ENCODE measurements around the gene SPEN.

The SPEN gene

GRCh38 chr1:15938628-15939161, 91.2 kb downstream of the SPEN start:
- no peak for DNase-seq

- no peak for DNase-seq
Observed at GRCh38 chr1:15939181-15940109, 91.9 kb downstream of the SPEN start.

- no peak for DNase-seq
Observed at GRCh38 chr1:15940110-15941043, 92.9 kb downstream of the SPEN start.

- DNase-seq = no peak
Observed at GRCh38 chr1:15941044-15941840, 93.7 kb downstream of the SPEN start.

- DNase-seq = no peak
Observed at GRCh38 chr1:15941899-15942660, 94.6 kb downstream of the SPEN start.

- no peak for DNase-seq
Observed at GRCh38 chr1:15942661-15943327, 95.3 kb downstream of the SPEN start.

- DNase-seq = no peak
Observed at GRCh38 chr1:15943328-15943991, 96.0 kb downstream of the SPEN start.

GRCh38 chr1:15943992-15944307, 96.4 kb downstream of the SPEN start:
- no peak for DNase-seq

GRCh38 chr1:15944308-15945010, 97.0 kb downstream of the SPEN start:
- no peak for DNase-seq

GRCh38 chr1:15945011-15945831, 97.7 kb downstream of the SPEN start:
- DNase-seq = no peak

- DNase-seq = no peak
Observed at GRCh38 chr1:15945832-15946448, 98.4 kb downstream of the SPEN start.

- no peak for DNase-seq
Observed at GRCh38 chr1:15946571-15947381, 99.3 kb downstream of the SPEN start.

- DNase-seq = peak in 1 of 2 donors; percentile 25
Observed at GRCh38 chr1:15947382-15948090, 100.0 kb downstream of the SPEN start.

- DNase-seq = no peak
Observed at GRCh38 chr1:15948091-15948591, 100.6 kb downstream of the SPEN start.

GRCh38 chr1:15948595-15949452, 101.3 kb downstream of the SPEN start:
- DNase-seq = no peak
